GM21576 (cell line): ENCODE data around the gene TRIM49C.
"Not testable (repeated sequence)": the region's sequence is repeated elsewhere in the genome, so short reads cannot be mapped to it uniquely, and the experiment has no call there.

Experiments used
- ATAC-seq: cut with Tn5 transposase; IDR thresholded peaks from one replicate; pipeline ENCODE4 v1.9.1; 2021; ENCODE audit warnings: mild to moderate bottlenecking, moderate library complexity; ENCODE audit not compliant: unreplicated experiment

The TRIM49C gene

GRCh38 chr11:90030806-90031205, at the start of gene TRIM49C:
TRIM49C (plus strand) TSS chr11:90031106; CDS start chr11:90035212, 4,106 bp downstream.
- not testable (repeated sequence) for ATAC-seq

GRCh38 chr11:90024184-90024583, 6.7 kb upstream of the TRIM49C start:
- ATAC-seq: not testable (repeated sequence)

GRCh38 chr11:90051591-90052209, 20.8 kb downstream of the TRIM49C start:
- not testable (repeated sequence) for ATAC-seq

GRCh38 chr11:90052311-90052710, 21.4 kb downstream of the TRIM49C start:
- ATAC-seq: not testable (repeated sequence)

- ATAC-seq: not testable (repeated sequence)
Observed at GRCh38 chr11:90053545-90053944, 22.6 kb downstream of the TRIM49C start.

GRCh38 chr11:90085650-90086049, 54.7 kb downstream of the TRIM49C start, which contains the start of gene UBTFL1:
UBTFL1 (plus strand) TSS chr11:90085950; CDS start chr11:90085950, 0 bp downstream.
- ATAC-seq: not testable (repeated sequence)

GRCh38 chr11:90088731-90089130, 57.8 kb downstream of the TRIM49C start:
- ATAC-seq: not testable (repeated sequence)
